Kidney epithelial cell (primary cell): ENCODE data around the gene CAMTA1. TPM values are rescaled to one million over a fixed set of nuclear protein-coding genes. Genes with fewer than 3 reads are reported as not detected.

ENCODE experiments used
- DNase-seq: peaks from one replicate; pipeline ENCODE4 v3.0.0-alpha.2; 2010; ENCODE audit warnings: low read depth
- H3K27me3 ChIP-seq: 2 replicates; pipeline ENCODE4 v1.6.0; 2011; ENCODE audit warnings: low read length; ENCODE audit not compliant: control insufficient read depth, insufficient read depth
- H3K36me3 ChIP-seq: 2 replicates; pipeline ENCODE4 v1.5.1; 2011; ENCODE audit warnings: low read length; ENCODE audit not compliant: control insufficient read depth, insufficient read depth
- H3K4me3 ChIP-seq: 2 replicates; pipeline ENCODE4 v1.5.1; 2011; ENCODE audit warnings: low read depth, mild to moderate bottlenecking, control low read depth, low read length
- total RNA-seq: library from RNA; depleted of rRNA; stranded (reverse); fragments of >200 nt; gene quantifications from 2 replicates; pipeline ENCODE4 v1.2.3, GENCODE V29; 2015
- TF ChIP-seq, protein P1 (sequence below): IDR thresholded peaks from 2 replicates; pipeline ENCODE4 v1.5.1; 2011; ENCODE audit warnings: mild to moderate bottlenecking, moderate library complexity, low read length, control low read depth, inconsistent platforms; ENCODE audit not compliant: insufficient read depth, poor library complexity, severe bottlenecking

The CAMTA1 gene
- total RNA-seq, 1 donor from 2014 or later, result 76.5 TPM

GRCh38 chr1:6956488-6957159, 171.4 kb downstream of the CAMTA1 start:
- no peak for DNase-seq
- no peaks in the 10 kb centered on the region for H3K36me3 ChIP-seq
- TF ChIP-seq, protein P1, sequence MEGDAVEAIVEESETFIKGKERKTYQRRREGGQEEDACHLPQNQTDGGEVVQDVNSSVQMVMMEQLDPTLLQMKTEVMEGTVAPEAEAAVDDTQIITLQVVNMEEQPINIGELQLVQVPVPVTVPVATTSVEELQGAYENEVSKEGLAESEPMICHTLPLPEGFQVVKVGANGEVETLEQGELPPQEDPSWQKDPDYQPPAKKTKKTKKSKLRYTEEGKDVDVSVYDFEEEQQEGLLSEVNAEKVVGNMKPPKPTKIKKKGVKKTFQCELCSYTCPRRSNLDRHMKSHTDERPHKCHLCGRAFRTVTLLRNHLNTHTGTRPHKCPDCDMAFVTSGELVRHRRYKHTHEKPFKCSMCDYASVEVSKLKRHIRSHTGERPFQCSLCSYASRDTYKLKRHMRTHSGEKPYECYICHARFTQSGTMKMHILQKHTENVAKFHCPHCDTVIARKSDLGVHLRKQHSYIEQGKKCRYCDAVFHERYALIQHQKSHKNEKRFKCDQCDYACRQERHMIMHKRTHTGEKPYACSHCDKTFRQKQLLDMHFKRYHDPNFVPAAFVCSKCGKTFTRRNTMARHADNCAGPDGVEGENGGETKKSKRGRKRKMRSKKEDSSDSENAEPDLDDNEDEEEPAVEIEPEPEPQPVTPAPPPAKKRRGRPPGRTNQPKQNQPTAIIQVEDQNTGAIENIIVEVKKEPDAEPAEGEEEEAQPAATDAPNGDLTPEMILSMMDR, result no peak

DNA sequence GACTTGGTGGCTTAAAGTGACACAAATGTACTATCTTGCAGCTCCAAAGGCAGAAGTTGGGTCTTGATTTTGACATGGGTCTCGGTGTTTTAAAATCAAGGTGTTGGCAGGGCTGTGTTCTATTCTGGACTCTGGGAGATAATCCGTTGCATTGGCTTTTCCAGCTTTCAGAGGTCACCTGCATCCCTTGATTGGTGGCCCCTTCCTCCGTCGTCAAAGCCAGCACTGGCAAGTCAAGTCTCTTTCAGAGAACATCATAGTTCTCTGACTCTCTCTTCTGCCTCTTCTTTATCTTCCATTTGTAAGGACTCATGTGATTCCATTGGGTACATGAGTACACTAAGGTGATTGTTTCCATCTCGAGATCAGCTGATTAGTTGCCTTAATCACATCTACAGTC, 172.1 kb downstream of the CAMTA1 start:
- TF ChIP-seq, protein P1, result no peak
- Histone ChIP-seq H3K36me3 (no peaks in the 10 kb centered on the region), H3K27me3 (peaks cover 15% of the 10 kb centered on the region), H3K4me3 (no peak overlapping the region)
- no peak for DNase-seq

More at GRCh38 chr1:6956488-6957159, 171.4 kb downstream of the CAMTA1 start:
- Histone ChIP-seq H3K4me3 (no peak overlapping the region), H3K27me3 (peaks cover 10% of the 10 kb centered on the region)

DNA sequence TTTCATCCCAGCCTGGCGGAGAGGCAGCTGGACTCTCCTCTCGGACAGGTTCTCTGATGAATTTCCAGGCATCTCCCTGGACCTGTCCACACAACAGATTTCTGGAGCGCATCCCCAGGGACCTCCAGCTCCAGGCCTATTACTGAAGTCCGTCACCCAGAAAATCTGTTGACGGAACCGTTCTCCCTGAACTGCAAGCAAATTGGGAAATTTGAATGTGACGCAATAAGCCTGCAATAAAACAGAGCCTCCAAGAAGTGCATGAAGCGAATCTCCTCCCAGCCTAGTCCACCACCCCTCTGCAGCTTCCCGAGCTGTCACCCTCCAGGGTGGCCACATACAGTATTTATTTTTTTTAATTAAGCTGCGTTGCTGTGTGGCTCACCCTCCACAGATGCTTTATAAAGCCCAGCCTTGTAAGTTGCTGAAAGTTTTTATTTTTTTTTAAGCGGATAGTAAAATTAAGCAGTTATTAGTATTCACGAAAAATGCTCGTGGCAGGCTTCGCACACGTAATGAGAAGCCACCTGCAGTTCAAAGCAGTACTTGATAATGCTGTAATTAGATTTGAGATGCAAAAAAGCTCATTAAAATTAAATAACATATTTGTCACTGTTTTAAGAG, 173.3 kb downstream of the CAMTA1 start:
- TF ChIP-seq, protein P1, result no peak
- H3K36me3 ChIP-seq, result no peaks in the 10 kb centered on the region
- no peak for DNase-seq
- no peak overlapping the region for H3K4me3 ChIP-seq
- peaks cover 17% of the 10 kb centered on the region for H3K27me3 ChIP-seq

DNA sequence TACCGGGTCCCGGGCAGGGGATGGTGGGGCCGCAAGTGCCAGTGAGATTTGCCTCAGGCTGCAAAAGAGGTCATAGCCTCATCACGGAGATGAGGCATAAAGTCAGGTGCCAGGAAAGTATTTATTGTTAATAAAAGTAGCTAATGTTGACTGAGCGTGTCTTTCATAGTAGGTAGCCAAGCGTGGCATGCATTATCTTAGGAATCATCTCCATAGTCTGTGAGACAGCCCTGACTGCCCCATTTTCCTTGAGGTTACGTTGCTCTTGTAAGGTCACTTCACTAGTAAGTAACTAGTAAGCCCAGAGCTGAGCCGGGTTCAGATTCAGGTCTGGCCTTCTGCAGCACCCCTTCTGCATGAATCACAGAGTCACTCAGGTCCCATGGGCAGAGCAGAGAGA, 174.2 kb downstream of the CAMTA1 start:
- DNase-seq, result no peak
- no peaks in the 10 kb centered on the region for H3K36me3 ChIP-seq
- TF ChIP-seq, protein P1, result no peak
- H3K27me3 ChIP-seq, result peaks cover 22% of the 10 kb centered on the region
- H3K4me3 ChIP-seq, result no peak overlapping the region

DNA sequence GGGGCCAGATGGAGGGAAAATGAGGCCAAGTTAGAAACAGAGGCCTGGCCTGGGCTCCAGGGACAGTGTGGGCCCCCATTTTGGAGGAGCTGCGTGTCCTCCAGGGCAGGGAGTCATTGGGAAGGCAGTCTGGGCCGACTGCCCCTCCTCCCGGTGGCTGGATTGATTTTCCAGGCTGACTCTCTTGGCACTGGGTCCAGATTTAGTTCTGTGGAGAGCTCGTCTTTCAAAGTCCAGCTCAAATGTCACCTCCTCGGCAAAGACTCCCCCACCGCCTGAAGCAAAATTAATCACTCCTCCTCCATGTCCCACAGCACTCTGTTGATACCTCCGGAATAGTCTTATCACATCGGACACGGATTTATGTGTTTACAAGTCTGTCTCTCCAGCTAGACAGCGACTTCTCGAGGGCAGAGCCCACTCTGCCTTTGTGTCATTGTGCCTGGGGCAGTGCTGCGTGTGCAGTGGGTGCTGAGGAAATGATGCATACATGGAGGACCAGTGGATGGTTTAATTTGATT, 175.1 kb downstream of the CAMTA1 start:
- DNase-seq, result no peak
- H3K27me3 ChIP-seq, result peaks cover 22% of the 10 kb centered on the region
- H3K4me3 ChIP-seq, result no peak overlapping the region
- no peaks in the 10 kb centered on the region for H3K36me3 ChIP-seq
- TF ChIP-seq, protein P1, result no peak
